HG02840 (cell line): ENCODE measurements around the gene GNG4.
"Not testable (repeated sequence)": the region's sequence is repeated elsewhere in the genome, so short reads cannot be mapped to it uniquely, and the experiment has no call there.

Experiments used
- ATAC-seq: cut with Tn5 transposase; IDR thresholded peaks from one replicate; pipeline ENCODE4 v1.9.1; 2021; ENCODE audit warnings: mild to moderate bottlenecking, moderate library complexity, moderate number of reproducible peaks; ENCODE audit not compliant: unreplicated experiment, low FRiP score

The GNG4 gene

DNA sequence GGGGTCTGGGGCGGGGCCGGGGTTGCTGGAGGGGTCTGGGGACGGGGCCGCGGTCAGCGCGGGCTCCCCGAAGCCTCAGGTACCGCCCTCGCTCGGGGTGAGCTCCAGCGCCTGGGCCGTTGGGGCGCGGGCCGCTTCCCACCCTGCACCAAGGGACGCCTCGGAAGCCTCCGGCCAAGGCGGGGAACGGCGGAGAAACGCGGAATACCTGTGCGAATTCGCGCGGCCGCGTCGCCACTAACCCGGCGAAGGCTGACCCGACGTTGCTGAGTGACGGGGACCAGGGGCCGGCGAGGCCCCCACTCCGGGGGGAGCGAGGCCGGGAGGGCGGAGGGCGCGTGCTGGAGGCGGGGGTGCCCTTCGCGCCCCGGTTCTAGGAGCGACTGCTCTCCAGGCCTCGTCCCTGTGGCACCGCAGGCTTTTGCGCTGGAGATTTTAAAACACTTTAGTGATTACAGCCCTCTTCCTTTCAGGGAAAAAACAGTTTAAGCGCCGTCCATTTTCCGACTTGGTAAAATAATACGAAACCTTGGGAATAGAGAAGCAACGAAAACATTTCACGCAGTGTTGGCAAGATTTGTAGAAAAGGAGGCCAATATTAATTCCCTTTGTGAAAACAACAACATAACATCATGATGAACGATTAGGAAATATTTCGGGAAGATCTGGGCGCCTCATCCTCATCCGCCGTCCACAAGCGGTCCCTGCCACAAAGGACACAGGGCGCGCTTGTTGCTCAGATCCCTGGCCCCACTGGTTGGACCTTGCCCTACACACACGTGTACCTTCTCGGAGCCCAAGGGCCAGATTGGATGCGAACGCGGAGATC is 971 bp upstream of the GNG4 start:
- no peak for ATAC-seq

GRCh38 chr1:235648954-235649367 is 623 bp downstream of the GNG4 start:
- ATAC-seq = no peak

DNA sequence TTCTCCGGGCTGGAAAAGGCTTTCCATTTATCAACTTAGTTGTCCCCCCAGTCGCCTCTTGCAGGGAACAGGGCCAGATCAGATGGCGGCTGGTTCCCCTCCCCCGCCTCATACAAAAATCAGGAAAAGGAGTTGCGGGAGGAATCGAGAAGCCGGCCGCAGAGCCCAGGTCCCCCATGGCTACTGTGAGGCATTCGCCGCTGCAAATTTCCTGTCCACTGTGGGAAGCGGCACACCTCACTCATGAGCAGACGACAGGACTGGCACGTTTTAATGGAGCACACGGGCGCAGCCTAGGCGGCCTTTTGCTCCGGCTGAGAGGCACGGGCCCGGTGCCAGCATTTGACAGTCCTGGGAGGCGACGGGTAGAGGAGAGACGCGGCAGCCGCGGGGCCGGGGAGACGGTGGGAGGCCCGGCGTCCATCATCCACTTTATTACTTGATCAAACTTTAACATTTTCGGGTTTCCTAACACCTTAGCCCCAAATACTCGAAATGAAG is 1.1 kb downstream of the GNG4 start:
- no peak for ATAC-seq

GRCh38 chr1:235647537-235647936 is 2.0 kb downstream of the GNG4 start:
- not testable (repeated sequence) for ATAC-seq

DNA sequence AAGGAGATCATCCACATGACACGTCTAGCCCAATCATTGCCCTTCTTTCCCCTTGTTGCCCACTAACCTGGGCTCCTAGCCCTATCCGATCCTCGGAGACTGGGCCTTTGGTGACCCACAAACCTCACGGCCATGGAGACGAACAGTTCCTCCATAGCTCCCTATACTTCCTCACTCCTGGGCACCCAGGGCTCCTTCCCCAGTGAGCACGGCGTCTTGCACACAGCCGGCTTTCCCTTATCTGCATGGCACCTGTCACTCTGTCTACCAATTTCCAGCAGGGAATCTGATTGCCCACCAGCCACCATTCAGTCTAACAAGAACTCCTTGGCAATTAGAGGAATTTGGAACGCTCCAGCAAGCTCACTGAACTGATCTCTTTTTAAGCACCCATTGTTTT is 3.1 kb downstream of the GNG4 start:
- no peak for ATAC-seq

- ATAC-seq = no peak
These were observed 4.8 kb downstream of the GNG4 start for GRCh38 chr1:235644693-235645305.

GRCh38 chr1:235643837-235644692 is 5.5 kb downstream of the GNG4 start:
- no peak for ATAC-seq

GRCh38 chr1:235642943-235643371 is 6.6 kb downstream of the GNG4 start:
- no peak for ATAC-seq

GRCh38 chr1:235642011-235642942 is 7.3 kb downstream of the GNG4 start:
- ATAC-seq = no peak

DNA sequence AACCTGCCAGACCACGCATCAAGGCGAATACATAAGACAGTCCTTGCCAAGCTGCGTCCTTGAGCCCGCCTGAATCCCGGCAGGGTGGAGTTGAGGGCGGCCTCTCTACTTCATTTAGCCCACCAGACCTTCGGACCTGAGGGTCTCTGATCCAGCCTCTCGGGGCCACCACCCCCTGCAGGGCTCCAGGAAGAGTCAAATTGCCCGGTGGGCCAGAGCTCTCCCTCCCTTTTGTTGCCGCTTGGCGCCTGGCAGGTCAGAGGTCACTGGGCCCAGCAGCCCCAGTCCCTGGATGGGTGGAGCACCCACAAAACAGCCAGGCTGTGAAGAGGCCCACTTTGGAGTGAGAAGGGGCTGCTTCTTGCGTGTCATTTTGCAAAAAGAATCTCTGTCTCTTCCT is 9.0 kb downstream of the GNG4 start:
- no peak for ATAC-seq

DNA sequence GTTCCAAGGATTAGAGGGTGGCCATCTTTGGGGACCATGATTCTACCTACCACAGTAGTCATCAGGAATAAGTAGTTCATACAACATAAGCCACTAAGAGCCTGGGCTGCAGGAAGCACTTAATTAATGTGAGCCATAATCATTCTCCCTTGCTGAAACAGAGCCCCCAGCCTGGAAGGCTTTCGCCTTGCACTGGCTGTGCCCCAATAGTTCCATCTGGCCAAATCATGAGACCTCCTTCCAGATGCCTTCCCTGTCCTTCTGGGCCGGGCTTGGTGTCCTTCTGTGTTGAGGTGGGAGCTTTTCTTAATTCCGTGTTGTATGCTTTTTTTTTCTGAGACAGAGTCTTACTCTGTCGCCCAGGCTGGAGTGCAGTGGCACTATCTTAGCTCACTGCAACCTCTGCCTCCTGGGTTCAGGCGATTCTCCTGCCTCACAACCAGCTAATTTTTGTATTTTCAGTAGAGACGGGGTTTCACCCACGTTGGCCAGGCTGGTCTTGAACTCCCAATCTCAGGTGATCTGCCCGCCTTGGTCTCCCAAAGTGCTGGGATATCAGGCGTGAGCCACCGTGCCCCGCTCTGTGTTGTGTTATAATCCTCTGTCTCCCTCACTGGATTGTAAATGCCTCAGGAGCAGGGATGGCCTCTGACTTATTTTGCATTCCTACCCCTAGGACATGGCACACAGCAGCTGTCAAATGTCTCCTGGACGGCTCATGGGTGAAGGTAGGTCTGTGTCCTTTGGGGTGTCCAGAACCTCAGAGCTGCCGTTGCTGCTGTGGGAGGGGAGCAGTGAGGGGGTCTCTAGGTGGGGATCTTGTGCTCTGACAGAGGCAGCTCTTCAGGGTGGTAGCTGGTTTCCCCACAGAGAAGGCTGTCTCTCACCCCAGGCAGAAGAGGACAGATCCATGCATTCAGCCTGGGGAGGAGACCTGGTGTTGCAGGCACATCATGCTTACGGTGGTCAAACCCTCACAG is 10.1 kb downstream of the GNG4 start:
- ATAC-seq = no peak

DNA sequence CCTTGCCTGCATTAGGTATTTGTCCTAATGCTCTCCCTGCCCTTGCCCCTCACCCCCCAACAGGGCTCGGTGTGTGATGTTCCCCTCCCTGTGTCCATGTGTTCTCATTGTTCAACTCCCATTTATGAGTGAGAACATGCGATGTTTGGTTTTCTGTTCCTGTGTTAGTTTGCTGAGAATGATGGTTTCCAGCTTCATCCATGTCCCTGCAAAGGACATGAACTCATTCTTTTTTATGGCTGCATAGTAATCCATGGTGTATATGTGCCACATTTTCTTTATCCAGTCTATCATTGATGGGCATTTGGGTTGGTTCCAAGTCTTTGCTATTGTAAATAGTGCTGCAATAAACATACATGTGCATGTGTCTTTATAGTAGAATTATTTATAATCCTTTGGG is 11.0 kb downstream of the GNG4 start:
- not testable (repeated sequence) for ATAC-seq

DNA sequence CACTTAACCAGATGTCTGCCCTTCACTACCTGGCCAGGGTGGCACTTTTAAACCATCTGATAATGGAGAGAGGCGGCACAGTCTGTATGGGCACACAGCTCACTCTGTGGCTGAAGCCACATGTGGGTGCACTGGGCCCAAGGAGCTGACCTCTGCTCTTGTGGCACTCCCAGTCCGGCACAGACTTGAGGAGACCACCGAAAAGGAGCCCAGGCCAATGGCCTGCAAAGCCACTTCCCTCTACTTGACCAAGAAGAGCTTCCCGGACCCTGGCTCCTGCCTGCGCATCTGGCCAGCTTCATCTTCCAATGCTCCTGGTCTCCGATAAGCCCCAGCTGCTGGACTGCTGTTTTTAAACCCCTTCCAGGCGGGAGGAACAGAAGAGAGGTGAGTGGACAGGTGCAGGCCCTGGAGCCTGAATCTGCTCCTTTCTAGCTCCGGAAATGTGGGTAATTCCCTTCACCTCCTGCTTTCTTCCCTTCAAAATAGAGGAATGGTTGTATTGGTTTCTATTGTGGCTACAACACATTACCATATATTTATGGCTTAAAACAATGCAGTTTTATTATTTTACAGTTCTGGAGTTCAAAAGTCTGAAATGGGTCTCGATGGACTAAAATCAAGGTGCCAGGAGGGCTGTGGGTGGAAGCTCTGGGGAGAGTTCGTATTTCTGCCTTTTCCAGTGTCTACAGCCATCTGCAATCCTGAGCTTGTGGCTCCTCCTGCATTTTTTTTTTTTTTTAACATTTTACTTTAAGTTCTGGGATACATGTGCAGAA is 11.6 kb downstream of the GNG4 start:
- ATAC-seq = no peak

GRCh38 chr1:235635938-235636662 is 13.5 kb downstream of the GNG4 start:
- no peak for ATAC-seq

DNA sequence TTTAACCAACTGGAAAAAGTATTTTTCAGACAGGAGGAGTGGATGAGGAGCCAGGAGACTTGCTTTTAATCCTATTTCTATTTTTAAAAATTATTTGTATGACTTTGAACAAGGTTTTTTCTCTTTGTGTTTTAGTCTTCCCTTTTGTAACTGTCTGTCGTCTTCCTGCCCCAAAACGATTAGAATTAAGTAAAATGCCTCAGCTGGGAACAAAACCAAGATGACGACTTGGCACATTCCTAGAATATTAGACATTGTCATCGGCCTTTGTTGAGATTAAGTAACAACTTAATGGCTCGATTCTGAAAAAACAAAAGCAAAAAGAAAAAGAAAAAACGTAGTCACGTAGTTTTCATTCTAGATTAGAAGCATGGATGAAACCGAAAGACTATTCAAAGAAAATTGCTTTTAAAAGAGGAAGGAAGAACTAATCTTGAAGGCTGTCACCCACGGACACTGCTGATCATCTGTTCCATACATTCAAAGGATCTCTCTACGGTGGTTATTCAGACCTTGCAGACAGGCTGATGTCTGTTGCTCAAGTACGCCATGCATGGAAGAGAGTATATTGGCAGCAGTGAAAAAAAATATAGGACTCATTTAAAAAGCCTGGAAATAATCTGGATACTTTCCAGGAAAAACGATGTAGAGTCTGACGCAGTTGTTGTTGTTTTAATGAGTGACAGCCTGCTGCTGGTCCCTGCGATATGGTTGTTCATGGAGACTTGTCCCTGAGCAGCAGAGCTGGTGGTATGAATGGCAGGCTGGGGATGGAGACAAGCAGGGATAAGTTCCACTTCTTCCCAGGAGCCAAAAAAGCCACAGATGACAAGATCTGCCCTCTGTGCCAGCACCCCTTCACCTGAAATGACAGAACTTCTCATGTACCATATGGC is 16.8 kb downstream of the GNG4 start:
- ATAC-seq = no peak

- ATAC-seq = no peak
These were observed 17.8 kb downstream of the GNG4 start for GRCh38 chr1:235631816-235632215.
